HG02938 (cell line): ENCODE measurements around the gene ITGB6.

Experiments used
- ATAC-seq: cut with Tn5 transposase; IDR thresholded peaks from one replicate; pipeline ENCODE4 v1.9.1; 2021; ENCODE audit warnings: mild to moderate bottlenecking, moderate library complexity; ENCODE audit not compliant: unreplicated experiment

ITGB6 gene, protein sequence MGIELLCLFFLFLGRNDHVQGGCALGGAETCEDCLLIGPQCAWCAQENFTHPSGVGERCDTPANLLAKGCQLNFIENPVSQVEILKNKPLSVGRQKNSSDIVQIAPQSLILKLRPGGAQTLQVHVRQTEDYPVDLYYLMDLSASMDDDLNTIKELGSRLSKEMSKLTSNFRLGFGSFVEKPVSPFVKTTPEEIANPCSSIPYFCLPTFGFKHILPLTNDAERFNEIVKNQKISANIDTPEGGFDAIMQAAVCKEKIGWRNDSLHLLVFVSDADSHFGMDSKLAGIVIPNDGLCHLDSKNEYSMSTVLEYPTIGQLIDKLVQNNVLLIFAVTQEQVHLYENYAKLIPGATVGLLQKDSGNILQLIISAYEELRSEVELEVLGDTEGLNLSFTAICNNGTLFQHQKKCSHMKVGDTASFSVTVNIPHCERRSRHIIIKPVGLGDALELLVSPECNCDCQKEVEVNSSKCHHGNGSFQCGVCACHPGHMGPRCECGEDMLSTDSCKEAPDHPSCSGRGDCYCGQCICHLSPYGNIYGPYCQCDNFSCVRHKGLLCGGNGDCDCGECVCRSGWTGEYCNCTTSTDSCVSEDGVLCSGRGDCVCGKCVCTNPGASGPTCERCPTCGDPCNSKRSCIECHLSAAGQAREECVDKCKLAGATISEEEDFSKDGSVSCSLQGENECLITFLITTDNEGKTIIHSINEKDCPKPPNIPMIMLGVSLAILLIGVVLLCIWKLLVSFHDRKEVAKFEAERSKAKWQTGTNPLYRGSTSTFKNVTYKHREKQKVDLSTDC

GRCh38 chr2:160199683-160200389 lies at the start of gene ITGB6:
Gene ITGB6 (minus strand): TSS chr2:160200272. CDS start chr2:160200063, 209 bp downstream.
- no peak for ATAC-seq

DNA sequence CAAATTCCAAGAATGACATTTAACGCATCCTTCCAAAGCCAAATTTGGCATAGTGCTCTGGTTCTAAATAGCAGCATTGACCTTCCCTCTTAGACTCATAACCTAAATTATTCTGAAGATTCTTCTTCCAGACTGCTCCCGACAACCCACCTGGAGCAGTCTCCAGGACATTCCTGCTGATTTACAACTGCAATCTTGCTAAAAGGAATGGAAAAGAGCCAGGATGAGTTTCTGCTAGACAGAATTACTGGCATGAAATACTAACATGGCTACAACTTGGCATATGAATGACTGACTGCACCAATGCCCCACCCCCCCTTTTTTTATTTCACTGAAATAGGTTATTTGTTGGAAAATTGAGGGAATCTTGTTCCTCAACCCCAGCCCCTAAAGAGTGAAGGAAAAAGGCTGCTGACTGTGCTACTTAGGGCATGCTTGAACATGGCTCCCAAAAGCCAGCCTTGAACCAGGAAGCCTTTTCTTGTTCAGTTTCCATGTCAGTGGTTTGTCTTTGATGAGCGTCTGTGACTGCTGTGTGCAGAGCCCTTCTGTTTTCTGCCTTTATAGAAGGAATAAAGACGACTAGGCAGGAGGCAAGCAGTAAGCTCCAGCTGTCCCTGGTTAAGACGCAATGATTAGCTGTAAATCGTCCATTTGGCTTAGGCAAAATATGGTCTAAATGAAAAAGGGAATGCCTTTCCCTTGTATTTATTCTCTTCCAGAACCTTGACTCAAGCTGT lies 47.4 kb upstream of the ITGB6 start:
- ATAC-seq = no peak

DNA sequence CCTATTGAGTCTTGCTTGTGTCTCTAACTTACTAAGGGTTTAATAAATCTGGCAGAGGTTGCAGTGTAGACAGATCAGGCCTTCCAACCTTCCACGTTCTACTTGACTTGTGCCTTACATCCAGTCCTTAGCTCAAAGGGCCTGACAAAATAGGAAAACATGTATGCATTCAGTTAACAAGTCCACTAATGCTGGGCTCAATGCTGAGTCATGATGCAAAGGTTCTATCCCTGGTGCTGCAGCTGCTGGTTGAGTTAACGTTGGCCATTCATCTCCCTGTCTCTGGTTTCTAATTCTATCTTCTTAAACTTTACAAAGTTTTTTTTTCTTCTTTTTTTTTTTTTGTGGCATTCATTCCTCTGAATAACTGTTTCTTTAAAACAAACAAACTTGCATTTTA lies 46.3 kb upstream of the ITGB6 start:
- no peak for ATAC-seq

GRCh38 chr2:160245614-160246155 lies 45.6 kb upstream of the ITGB6 start:
- ATAC-seq = no peak

- no peak for ATAC-seq
These were observed 43.0 kb upstream of the ITGB6 start for GRCh38 chr2:160242893-160243564.

GRCh38 chr2:160241251-160242137 lies 41.4 kb upstream of the ITGB6 start:
- ATAC-seq = no peak

DNA sequence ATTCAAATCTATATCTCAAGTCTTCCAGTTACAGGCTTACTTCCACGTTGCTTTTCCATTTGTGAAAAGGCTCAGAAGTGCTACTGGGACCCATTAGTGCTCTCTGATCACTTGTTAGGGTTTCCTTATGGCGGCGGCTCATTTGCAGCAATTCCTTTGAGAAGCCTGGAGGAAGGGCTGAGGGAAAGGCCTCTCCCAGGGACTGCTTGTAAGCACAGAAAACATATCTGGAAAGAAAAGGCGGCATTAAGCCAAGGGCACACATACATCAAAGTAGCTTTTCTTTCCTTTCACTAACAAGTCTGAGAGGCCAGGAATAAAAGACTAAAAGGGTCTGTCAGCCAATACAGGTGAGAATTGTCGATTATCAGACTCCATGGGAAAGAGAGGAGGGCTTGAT lies 39.4 kb upstream of the ITGB6 start:
- ATAC-seq = no peak

GRCh38 chr2:160238392-160238791 lies 38.3 kb upstream of the ITGB6 start:
- no peak for ATAC-seq

- no peak for ATAC-seq
These were observed 32.9 kb upstream of the ITGB6 start for GRCh38 chr2:160232905-160233475.

DNA sequence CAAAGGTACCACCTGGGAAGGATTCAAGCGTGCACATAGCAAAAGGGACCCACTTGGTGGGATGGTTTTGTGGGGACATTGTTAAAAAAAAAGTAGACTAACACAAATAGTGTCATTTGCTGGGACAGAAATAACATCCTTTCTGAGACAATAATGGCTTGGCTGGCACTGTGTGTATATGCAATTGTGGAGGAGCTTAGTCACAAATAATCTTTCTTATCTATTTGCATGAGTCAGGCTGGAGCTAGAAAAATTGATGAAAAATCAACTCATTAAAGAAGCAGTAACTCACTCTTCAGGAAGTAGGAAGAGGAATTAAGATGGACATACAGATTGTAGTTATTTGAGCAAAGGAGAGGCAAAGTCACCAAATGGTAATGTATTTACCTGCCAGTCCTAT lies 29.5 kb upstream of the ITGB6 start:
- ATAC-seq = no peak

DNA sequence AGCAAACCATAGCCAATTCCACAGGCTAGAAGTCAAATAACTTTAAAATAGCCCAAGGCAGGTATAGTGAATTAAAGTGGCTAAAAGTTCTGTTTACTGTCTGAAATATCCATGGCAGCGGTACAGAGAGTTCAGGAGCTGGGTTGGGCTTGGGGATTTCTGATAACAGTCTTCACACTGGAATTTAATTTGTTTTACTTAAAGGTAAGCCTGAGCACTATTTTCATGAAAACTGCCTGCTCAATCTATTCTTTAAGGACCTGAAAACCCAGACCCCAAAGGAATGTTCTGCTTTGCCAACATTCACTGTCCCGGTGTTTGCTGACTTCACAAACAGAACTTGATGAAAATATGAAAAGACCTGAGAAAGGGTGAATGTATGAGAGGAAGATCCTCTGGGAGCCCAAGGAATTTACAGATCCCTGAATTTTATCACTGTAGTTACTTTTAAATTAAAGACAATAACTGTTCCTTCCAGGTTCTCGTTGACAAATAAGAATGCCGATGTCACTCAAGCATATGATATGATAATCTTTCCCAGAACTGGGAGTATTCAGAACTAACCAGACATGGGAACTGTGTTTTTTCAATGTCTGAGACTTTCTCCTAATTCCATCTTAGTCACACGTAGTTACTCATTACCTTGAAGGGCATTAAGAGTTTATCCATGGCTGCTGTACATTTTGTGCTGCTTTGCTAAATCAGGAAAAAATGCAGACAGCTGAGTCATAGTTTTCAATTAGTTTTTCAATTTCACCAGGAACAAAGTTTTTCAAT lies 28.3 kb upstream of the ITGB6 start:
- no peak for ATAC-seq

- no peak for ATAC-seq
These were observed 27.3 kb upstream of the ITGB6 start for GRCh38 chr2:160227293-160227915.

- ATAC-seq = no peak
These were observed 26.3 kb upstream of the ITGB6 start for GRCh38 chr2:160226367-160226766.

- no peak for ATAC-seq
These were observed 25.6 kb upstream of the ITGB6 start for GRCh38 chr2:160225722-160226121.

- ATAC-seq = peak; percentile 20
These were observed 24.4 kb upstream of the ITGB6 start for GRCh38 chr2:160224507-160224906.

DNA sequence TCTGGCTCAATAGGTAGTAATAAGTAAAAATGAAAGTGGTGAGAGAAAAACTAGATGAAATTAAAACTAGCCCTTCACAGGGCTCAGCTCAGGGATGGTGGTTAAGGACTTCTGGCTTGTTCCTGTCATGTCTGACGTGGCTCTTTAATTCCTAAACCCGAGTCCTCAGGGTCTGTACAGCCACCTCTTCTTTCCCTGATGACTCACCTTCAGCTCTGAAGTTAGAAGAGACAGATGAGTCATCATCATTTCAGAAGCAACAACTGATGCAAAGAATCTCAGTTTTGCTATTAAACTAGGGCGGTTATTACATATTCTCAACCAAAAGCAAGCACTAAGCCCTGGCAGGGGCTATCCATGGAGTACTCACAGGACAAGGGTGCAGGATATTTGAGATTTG lies 24.0 kb upstream of the ITGB6 start:
- peak; percentile 95 for ATAC-seq

GRCh38 chr2:160223560-160223959 lies 23.5 kb upstream of the ITGB6 start:
- no peak for ATAC-seq
